Ureter (tissue), 1 donor: ENCODE data around the gene CNKSR2. TPM values are rescaled to one million over a fixed set of nuclear protein-coding genes. Genes with fewer than 3 reads are reported as not detected.
"Not testable (repeated sequence)": the region's sequence is repeated elsewhere in the genome, so short reads cannot be mapped to it uniquely, and the experiment has no call there.

ENCODE experiments used
- DNase-seq: peaks from one replicate; pipeline ENCODE4 v3.0.0-alpha.2; 2020; ENCODE audit warnings: low spot score
- total RNA-seq: library from RNA; stranded (reverse); gene quantifications from one replicate; pipeline ENCODE4 v1.2.4, GENCODE V29; 2023
- donor health status: DM: yes; HTN: yes; CAD: no.

CNKSR2 gene
- total RNA-seq, 1 donor from 2014 or later: 2.3 TPM

DNA sequence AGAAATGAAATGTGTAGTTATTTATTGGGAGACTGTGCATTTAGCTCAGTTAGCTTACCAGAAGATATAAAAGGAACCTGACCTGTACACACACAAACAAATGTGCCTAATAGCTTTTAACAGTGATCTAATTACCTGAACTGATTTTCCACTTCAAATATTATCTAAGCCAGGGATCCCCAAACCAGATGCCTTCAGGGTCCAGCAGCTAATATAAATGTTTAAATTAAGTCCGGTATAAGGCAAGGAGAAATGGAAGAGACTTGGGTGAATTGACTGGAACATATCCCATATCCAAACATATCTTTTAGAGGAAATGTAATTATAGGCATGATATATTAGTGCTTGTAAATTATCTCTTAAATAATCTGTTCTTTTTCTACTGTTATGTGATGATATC lies 66.7 kb downstream of the CNKSR2 start:
- DNase-seq: no peak

GRCh38 chrX:21457718-21458117 lies 83.5 kb downstream of the CNKSR2 start:
- no peak for DNase-seq

GRCh38 chrX:21469071-21469470 lies 94.9 kb downstream of the CNKSR2 start:
- no peak for DNase-seq

GRCh38 chrX:21476909-21477308 lies 102.7 kb downstream of the CNKSR2 start:
- DNase-seq: no peak

DNA sequence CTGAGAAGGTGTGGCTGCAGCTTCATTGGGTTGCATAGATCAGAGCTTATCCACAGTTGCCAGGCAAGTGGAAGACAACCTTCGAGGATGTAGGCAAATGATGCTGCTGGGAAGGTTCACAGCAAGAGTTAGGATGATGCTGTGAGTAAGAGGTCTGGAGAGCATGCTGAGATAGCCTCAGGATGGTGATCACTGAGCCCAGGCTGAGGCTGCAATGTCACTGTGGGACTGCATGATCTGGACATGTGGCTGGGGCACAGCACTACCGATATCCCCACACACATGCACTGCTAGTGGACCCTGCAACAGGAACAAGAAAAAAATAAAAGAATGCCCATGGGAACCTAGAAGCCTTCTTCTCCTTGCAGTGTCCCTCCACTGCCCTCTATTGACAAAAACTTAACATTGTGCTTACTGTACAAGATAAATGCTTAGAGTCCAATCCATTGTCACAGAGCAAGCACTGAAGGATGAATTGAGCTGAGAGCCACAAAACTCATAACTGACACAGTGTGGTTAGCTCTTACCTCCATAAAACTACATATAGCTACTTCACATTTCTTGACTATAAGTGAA lies 105.6 kb downstream of the CNKSR2 start:
- no peak for DNase-seq

DNA sequence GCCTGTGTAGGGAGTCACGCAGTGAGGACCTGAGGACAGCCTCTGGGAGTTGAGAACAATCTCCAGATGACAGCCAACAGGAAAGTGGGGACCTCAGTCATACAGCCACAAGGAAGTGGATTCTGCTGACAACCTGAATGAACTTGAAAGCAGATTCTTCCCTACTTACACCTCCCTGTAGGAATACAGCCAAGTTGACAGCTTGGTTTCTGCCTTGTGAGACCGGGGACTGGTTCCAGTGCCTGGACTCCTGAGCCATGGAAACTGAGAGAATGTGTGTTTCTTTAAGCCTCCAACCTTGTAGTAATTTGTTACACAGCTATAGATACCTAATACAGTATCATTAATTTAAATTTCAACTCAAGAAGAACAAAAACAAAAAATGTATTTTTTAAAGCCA lies 107.5 kb downstream of the CNKSR2 start:
- no peak for DNase-seq

GRCh38 chrX:21484051-21484450 lies 109.8 kb downstream of the CNKSR2 start:
- DNase-seq: not testable (repeated sequence)

- DNase-seq: no peak
These were observed 113.6 kb downstream of the CNKSR2 start for GRCh38 chrX:21487832-21488231.

GRCh38 chrX:21490341-21490740 lies 116.1 kb downstream of the CNKSR2 start:
- DNase-seq: no peak

GRCh38 chrX:21493226-21493830 lies 119.1 kb downstream of the CNKSR2 start:
- no peak for DNase-seq

DNA sequence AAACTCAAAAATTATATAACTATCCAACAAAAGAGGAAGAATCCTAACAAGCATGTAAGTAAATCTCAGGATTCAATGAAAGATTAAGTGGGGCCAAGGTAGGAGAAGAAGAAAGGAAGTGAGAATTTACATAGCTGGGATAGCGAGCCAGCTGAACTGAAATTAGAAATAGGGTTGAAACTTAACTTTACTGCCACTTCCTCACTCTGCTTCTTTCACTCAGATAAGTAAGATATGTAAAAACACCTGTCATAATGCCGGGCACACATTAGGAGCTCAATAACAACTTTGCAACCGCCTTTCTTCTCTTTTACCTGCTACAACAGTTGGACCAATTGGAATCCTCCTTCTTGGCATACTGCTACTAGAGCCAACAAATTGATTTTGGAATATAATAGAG lies 129.4 kb downstream of the CNKSR2 start:
- no peak for DNase-seq

- no peak for DNase-seq
These were observed 135.7 kb downstream of the CNKSR2 start for GRCh38 chrX:21509912-21510311.

GRCh38 chrX:21524008-21524407 lies 149.8 kb downstream of the CNKSR2 start:
- DNase-seq: no peak

GRCh38 chrX:21528076-21528475 lies 153.9 kb downstream of the CNKSR2 start:
- no peak for DNase-seq

- no peak for DNase-seq
These were observed 155.6 kb downstream of the CNKSR2 start for GRCh38 chrX:21529771-21530170.

DNA sequence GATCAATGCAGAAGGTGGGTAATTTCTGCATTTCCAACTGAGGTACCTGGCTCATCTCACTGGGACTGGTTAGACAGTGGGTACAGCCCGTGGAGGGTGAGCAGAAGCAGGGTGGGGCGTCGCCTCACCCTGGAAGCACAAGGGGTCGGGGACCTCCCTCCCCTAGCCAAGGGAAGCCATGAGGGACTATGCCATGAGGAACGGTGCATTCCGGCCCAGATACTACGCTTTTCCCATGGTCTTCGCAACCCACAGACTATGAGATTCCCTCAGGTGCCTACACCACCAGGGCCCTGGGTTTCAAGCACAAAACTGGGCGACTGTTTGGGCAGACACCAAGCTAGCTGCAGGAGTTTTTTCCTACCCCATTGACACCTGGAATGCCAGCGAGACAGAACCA lies 170.4 kb downstream of the CNKSR2 start:
- DNase-seq: not testable (repeated sequence)

- no peak for DNase-seq
These were observed 185.2 kb downstream of the CNKSR2 start for GRCh38 chrX:21559417-21559816.

- DNase-seq: no peak
These were observed 190.8 kb downstream of the CNKSR2 start for GRCh38 chrX:21565025-21565424.

GRCh38 chrX:21574793-21575192 lies 200.6 kb downstream of the CNKSR2 start:
- DNase-seq: no peak

DNA sequence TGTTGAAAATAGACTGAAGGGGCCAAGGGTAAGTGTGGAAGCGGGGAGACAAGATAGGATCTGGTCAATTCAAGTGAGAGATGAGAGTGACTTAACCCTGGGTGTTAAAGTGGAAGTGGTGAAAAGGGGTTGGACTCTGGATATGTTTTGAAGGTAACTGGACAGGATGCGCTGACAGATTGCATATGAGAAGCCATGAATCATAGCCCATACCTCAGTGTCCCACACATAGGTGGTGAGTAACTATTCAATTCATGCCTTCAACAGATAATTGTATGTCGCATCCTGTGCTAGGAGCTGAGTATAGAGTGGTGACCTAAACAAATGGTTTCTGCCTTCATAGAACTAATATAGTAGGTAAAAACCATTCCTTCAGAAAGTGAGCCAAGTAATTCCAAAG lies 207.3 kb downstream of the CNKSR2 start:
- no peak for DNase-seq

GRCh38 chrX:21586001-21586400 lies 211.8 kb downstream of the CNKSR2 start:
- no peak for DNase-seq

GRCh38 chrX:21590012-21590776 lies 216.0 kb downstream of the CNKSR2 start:
- no peak for DNase-seq

DNA sequence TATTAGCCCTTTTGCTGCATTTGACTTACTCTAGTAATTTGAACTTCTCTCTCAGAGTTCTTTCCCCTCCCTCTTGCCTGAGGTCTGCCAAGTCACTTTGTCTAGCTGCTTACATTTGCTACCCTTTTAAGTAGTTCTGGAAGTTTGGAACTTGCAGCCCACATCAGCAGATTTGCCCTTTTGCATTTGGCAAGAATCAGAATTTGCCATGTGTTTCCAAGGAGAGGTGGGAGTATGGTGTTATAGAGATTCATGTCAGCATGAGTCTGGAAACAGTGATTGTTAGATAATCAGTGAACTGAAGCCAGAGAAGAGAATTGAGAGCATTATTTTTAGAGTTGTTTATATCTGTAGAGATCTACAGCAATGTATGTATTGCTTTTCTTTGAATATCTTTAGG lies 231.8 kb downstream of the CNKSR2 start:
- no peak for DNase-seq
